Activated CD4-positive, alpha-beta T cell treated with anti-CD3 and anti-CD28 coated beads, Interleukin-2, Interleukin-6, amounts not matched to agents 100 ng/mL and 50 ng/mL, durations not matched to agents 16 hours and 8 hours (primary cell): ENCODE measurements around the gene SH3D21.

ENCODE experiments used
- DNase-seq: peaks from one replicate; pipeline ENCODE4 v3.0.0-alpha.2; 2020

The SH3D21 gene

DNA sequence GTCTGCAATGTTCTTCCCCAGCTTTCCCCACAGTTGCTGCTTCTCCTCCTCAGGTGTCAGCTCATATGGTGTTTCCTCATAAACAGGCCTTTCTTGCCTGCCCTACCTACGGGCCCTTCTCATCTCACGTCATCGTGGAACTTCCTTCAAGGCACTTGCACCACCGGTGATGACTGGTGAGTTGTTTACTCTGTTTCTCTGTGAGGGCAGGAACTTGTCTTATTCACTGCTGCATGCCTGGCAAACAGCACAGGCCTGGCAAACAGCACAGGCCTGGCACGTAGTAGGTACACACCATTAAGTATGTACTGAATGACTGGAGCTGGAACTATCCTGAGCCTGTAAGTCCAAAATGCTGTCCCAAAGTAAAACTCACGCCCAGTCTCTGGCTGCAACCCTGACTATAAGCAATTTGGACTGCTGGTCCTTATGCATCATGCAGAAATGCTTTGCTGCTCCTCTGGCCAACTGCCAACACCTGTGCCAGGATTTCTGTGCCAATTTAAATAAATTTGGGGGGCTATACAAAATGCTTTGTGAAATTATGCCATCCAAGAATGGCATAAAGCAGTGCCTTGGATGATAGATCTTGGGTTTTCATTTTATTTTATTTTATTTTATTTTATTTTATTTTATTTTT, 53.9 kb downstream of the SH3D21 start:
- no peak for DNase-seq

DNA sequence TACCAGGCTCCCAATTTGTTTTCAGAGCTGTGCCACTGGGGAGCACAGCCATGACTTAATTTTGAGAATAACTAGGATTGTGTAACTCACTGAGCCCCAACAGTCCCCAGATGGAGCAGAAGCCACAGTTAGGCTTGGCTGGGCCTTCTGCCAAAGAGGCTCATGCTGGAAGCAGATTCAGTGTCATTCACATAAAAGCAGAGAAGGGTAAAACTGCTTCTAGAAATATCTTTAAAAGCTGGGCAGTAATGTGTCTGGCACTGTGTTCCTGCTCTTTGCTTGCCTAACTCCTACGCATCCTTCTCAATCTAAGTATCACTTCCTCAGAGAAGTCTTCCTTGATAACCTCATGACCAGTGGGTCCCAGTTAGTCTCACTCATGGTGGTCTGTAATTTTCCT, 59.2 kb downstream of the SH3D21 start:
- DNase-seq, result no peak

DNA sequence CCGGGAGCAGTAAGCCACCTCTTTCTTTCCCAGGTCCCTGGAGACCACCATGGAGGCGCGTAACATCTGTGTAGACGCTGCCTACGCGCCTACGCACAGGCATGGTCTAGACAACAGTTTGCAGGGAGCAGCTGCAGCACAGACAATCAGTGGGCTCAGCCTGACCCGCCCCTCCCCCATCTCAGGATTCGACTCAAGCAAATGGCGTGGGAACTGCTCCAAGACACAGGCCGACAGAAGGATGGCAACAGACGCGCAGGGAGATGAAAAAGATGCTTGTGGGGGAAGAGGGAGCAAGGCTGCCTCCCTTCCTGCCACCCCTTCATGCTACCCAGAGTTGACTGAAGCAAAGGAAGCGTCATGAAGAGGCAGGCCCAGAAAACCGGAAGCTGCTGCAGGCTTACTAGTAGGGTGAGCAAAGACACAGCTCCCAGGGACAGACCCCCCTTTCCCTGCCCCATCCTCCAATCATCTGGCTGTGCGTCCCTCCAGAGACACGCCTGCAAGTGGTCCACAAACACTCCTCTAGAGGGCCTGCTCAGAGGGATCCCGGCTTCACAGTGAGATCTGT, 60.0 kb downstream of the SH3D21 start:
- peak; percentile 43 for DNase-seq

DNA sequence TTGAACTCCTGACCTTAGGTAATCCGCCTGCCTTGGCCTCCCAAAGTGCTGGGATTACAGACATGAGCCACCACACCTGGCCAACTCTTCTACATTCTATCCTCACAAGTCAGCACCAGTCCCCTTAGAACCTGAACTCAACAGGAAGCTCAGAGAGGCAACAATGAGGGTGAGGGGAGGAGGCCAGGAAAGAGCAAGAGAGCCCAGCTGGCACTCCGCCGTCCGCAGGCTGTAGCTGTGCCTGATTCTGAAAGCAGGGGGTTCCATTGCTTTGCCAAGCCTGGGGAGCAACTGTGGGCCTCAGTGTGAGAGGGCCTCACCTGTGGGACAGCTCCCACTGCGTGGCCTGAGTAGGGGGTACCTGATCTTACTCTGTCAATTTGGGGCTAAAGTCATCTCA, 60.9 kb downstream of the SH3D21 start:
- DNase-seq, result no peak

DNA sequence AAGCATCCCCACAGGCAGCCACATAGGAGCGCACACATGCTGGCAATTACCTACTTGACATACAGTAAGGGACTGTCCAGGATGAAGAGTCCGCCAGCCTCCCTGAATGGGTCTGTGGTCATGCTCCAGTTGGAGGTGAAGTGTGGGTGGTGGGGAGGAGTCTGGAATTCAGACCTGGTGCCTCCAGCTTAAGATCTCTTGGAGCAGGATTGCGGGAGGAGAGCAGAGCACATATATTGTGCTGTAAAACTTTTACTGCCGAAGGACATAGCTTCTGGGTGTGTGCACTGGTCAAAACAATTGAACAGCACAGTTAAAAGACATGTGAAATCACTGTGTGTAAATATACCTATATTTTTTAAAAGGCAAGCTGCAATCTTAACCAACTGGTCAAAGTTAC, 61.6 kb downstream of the SH3D21 start:
- DNase-seq, result no peak

DNA sequence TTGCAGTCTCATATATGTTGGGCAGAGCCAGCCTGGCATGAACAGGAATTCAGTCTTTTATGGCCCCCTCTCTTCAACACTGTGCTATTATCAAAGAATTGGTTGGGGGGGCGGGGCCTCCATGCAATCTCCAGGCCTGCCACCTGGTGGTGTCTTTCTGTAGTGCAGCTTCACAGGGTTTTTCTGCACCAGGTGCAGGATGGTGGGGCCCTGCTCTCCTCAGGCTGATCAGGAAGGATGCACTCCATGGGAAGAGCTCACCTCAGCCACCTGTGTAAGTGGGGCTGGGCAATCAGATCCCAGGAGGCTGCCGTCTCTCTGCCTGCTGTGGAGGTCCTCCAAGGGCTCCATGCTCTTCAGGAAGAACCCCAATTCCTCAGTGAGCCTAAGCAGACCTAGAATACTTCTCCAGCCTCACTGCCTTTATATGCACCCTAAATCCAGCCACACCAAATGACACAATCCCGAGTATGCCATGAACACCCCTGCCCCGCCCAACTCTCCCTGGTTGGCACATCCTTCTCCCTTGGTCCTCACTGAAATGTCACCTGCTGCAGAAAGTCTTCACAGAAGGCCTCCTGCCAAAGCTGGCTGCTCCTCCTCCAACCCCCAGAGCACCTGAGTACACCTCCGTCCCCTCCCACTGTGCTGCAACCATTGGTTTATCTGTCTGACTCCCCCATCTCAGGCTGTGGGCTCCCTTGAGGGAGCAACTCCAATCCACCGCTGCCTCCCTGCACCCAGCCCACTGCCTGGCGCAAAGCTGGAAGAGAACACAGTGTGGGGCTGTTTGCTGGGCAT, 63.1 kb downstream of the SH3D21 start:
- peak; percentile 86 for DNase-seq
